Measurements from ENCODE around the gene GLI2. TPM values are rescaled to one million over a fixed set of nuclear protein-coding genes. Genes with fewer than 3 reads are reported as not detected.

The GLI2 gene
- total RNA-seq, 1 donor from 2014 or later = 1.8 TPM

DNA sequence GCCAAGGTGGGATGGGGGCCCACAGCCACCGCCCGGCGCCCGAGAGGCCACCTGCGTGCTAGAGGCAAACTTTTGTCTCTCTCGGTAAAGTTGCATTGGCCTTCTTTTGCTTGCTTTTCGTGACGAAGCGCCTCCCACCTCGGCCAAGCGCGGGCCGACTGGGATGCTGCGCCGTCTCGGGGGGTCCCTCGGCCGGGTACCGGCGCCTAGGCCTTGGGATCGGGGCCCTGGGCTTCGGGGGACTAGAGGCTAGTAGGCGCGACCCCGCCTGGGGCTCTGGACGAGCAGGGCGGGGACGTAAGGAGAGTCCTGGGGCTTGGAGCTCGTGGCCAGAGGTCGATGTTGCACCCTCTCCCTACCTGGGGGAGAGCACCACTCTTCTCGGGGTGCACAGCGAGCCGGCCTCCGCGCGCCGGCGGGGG, 545 bp downstream of the GLI2 start:
- DNase-seq (ENCODE audit: low spot score) = no peak

DNA sequence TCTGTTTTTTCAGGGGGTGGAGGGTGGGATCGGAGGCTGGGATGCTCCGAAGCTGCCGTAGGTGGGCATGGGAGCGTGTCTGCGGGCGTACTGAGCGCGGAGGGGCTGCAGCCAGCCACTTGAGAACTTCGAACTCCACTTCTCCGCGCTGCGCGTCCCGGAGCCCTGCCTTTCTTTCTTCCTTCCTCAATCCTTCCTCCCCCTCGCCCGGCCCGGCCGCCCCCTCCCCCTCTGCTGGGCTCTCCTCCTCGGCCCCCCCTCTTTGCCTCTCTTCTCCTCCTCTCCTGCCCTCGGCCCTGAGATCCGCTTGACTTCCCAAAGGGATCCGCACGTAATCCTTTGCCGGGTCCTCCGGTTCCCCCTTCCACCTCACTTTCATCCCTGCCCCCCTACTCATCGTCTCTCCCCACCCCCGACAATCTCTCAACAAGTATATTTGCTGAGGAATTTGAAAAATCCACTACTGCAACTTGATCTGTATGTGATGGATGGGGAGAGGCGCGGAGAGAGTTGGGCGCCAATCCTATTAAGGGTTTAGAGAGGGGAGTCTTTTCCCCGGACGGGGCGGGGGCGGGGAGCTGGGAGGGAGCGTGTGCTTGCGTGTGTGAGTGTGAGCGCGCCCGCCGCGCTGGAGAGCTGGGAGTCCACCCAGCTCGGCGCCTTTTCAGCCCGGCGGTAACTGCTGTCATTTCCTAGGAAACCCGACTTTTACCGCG, 1.1 kb downstream of the GLI2 start:
- intact Hi-C loops (cut with DNase I) = loop anchor here (5.0 kb wide), 4 partner anchors 91 to 336 kb away; no protein-coding TSS in a partner anchor
- no peak for DNase-seq (ENCODE audit: low spot score)

More for the DNA sequence above, 545 bp downstream of the GLI2 start:
- intact Hi-C loops (cut with DNase I) = loop anchor here (5.0 kb wide), 4 partner anchors 91 to 336 kb away; no protein-coding TSS in a partner anchor

DNA sequence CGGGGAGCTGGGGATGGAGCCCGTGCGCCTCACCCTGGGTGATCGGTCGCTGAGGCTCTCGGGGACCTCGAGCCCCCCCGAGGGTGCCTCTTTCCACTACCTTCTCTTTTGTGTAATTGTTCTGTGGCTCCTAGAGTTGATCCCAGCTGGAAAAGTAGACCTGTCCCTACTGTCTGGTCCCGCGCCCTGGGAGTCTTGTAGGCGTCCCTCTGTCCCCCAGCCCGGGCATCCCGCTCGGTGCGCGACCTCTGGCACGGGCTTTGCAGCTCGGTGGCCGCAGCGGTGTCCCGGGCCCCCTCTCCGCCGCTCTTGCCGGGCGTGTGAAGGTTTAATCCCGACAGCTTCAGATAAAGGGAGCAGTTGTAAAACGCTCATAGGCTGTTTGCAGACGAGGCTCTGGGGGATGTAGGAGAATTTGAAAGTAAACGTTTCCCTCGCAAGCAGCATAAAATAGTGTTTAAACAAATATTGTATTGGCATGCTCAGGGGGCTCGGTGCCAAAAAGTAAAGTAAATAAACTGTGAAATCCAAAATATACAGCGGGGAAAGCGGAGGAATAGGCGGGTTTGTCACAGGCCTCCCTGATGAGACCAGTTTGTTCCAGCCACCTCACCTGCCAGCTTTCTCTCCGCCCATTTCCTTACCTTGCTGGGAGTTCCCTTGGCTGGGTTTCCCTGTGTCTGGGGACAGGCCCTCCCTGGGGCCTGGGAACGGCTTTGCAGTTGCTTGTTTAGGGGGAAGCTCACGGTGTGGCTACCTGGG, 1.9 kb downstream of the GLI2 start:
- DNase-seq (ENCODE audit: low spot score) = no peak
- intact Hi-C loops (cut with DNase I) = loop anchor here (5.0 kb wide), 4 partner anchors 90 to 335 kb away; no protein-coding TSS in a partner anchor

DNA sequence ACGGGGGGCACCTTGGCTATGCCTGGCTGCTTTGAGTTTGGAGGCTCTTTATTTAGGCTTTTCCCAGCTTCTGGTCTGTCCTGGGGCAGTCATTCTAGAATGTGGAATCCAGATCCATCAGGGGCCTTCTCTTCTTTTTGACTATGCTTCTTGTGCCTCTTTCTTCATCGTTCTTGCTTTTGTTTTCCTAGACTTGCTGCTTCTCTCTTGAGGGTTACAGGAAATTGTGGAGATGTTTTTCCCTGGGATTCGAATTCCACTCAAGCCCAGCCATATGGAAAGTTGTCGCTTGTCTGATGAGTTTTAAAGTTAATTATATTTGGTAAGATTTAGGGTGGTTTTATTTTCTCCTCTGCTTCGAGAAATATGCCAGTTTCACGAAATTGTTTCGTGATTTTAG, 2.4 kb downstream of the GLI2 start:
- DNase-seq (ENCODE audit: low spot score) = no peak
- intact Hi-C loops (cut with DNase I) = loop anchor here (5.0 kb wide), 4 partner anchors 89 to 334 kb away; no protein-coding TSS in a partner anchor

DNA sequence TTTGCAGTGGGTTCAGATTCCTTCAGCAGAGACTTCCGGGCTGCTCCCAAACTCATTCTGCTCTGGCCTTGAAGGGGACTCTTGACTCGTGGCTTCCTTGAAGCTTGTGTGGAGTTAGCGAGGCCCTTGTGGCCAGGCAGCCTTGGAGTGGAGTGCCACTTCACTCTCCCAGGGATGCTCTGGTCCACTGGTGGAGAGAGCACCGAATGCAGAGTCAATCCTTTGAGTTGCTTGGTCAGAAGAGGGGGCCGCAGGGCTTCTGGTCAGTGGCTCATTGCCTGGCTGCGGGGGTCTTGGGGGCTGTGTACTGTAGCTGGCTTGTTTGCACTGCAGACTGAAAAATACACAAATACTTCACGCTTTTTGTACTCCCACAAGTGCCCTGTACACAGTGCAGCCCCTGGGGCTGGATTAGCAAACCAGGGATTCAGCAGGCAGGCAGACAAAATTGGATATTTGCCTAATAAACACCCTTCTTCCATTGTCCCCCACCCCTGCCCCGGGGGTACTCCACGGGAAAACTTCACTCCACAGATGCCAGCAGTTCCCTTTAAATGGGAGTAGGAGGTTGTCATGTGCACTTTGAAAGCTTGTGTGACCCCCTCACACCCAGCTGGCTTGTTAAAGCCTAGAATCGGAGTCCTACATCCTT, 3.2 kb downstream of the GLI2 start:
- DNase-seq (ENCODE audit: low spot score) = no peak
- intact Hi-C loops (cut with DNase I) = loop anchor here (5.0 kb wide), 4 partner anchors 88 to 333 kb away; no protein-coding TSS in a partner anchor

- DNase-seq (ENCODE audit: low spot score) = no peak
- intact Hi-C loops (cut with DNase I) = loop anchor here (5.0 kb wide), 4 partner anchors 88 to 333 kb away; no protein-coding TSS in a partner anchor
Observed at GRCh38 chr2:120739438-120740090, 3.9 kb downstream of the GLI2 start.

DNA sequence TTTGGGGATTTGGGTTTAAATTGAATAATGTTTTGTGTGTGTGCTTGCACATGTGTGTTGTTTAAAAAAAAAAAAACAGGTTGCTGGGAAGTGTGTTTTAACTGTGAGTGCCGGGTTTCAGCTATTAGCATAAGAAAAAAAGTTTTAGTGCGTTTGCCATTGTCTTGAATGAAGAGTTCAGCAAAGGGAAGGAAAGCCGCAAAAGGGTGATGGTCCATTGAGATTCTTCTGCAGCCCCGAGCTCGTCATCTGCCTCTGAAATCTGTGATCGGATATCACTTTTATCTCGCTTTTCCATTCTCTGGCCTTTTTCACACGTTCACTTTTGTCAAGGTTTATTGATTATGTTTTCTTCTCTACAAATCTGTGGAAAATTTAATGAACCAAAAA, 4.7 kb downstream of the GLI2 start:
- DNase-seq (ENCODE audit: low spot score) = no peak
- intact Hi-C loops (cut with DNase I) = no loop called here

GRCh38 chr2:120740765-120741524, 5.3 kb downstream of the GLI2 start:
- intact Hi-C loops (cut with DNase I) = no loop called here

DNA sequence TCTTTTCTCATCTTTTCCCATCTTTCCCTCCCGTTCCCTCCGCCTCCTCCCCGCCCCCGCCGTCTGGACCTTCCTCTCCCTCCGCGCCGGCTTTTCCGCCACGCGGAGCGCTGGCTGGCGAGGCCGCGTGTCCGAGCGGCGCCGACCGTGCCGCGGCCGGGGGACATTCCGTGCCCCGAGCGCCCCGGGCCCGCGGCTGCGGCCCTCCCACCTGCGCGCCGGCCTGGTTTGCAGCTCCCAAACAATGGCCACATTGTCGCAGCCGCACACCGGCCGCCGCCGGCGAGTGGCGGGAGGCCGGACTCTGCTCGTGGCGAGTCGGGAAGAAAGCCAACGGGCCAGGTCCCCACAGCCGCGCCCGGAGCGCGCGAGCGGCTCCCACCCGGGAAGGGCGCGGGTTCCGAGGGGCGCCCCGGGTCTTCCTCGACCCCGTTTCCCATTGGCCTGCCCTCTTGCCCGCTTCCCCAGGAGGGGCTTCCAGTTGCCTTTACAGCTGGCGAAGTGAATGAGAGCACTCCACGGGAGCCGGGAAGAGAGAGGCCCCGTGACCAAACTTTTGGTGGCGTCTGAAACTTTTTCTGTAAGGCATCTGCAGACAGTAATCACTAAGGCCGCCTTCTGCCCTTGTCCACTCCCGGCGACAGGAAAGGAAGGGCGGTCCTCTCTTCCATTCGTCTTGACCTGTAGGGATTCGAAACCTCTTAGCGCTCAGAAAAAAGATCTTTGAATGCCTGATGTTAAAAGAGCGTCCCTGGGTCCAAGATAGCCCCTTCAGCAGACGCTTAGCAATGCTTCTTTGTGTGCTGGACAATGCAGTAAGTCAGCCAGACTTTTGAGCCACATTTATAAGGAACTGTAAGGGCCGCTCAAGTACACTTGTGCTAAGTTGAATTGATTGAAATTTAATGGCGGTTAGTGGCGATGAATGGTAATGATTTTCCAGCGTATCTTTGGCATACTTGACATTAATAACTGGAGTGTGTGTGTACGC, 6.2 kb downstream of the GLI2 start:
- intact Hi-C loops (cut with DNase I) = no loop called here
- no peak for DNase-seq (ENCODE audit: low spot score)

More at GRCh38 chr2:120740765-120741524, 5.3 kb downstream of the GLI2 start:
- no peak for DNase-seq (ENCODE audit: low spot score)

- intact Hi-C loops (cut with DNase I) = no loop called here
- DNase-seq (ENCODE audit: low spot score) = no peak
Observed at GRCh38 chr2:120743657-120744056, 8.0 kb downstream of the GLI2 start.

DNA sequence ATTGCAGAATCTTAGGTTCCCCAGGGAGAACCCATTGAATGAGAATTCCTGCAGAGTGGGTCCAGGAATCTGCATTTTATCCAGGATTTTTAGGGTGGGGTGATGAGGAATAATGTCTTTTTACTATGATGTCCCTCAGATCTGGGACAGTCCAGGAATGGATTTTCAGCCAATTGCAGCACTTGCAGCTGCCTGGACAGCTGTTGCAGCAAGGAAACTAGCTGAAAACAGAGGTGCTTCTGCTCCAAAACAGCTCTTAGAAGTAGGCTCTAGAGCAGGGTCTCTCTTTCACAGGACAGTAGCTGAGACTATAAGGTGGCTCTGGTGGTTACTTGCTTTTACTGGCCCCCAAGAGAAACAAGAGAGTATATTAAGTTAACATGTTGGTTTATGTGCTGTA, 9.1 kb downstream of the GLI2 start:
- DNase-seq (ENCODE audit: low spot score) = no peak
- intact Hi-C loops (cut with DNase I) = no loop called here

DNA sequence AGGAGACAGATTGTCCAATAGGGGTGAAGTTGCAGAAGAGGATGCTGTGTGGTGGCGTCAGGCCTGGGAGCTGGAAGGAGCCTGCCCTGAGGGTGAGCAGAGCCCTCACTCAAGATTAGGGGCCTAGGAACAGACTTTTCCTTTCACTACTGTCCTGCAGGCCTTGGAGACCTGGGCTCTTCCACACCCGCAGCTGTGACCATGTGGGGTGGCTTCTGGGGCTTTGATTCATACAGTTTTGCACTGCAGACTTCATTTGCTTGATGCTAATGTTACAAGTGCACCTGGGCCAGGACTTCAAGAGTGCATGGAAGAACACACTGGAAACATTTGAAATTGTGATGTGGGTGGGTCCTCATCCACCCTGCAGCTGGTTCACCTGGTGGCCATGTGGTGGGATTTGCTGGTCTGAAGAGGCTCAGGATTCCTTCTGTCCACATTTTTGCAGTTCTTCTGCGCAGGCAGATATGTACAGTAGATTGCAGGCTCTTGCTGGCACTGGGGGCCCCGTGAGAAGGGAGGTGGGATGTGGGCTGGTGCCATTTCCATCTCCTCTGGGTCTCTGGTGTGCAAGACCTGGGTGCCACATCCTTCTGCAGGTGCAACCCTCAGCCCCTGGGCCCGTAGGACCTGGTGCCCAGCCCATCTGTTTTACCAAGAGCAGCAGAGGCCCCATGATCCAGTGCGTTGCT, 9.9 kb downstream of the GLI2 start:
- intact Hi-C loops (cut with DNase I) = no loop called here
- no peak for DNase-seq (ENCODE audit: low spot score)

DNA sequence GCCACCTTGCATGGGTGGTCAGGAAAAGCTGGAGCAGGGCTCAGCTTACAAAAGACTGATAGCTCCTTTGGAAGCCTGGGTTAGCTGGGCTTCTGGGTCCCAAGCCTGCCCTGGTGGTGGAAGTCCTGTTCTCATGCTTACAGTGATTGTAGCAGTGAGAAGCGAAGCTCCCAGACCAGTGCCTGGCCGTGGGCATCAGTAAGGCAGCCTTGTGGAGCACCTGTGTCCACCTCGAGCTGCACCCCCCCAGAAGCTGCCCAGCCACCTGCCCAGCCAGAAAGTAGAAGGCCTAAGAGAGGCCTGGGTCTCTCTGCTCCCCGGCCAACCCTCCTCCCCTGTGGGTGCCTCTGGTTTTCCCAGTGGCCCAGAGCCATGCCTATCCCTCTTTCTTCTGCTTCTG, 10.5 kb downstream of the GLI2 start:
- no peak for DNase-seq (ENCODE audit: low spot score)
- intact Hi-C loops (cut with DNase I) = no loop called here

- DNase-seq (ENCODE audit: low spot score) = no peak
- intact Hi-C loops (cut with DNase I) = no loop called here
Observed at GRCh38 chr2:120747281-120747680, 11.6 kb downstream of the GLI2 start.

DNA sequence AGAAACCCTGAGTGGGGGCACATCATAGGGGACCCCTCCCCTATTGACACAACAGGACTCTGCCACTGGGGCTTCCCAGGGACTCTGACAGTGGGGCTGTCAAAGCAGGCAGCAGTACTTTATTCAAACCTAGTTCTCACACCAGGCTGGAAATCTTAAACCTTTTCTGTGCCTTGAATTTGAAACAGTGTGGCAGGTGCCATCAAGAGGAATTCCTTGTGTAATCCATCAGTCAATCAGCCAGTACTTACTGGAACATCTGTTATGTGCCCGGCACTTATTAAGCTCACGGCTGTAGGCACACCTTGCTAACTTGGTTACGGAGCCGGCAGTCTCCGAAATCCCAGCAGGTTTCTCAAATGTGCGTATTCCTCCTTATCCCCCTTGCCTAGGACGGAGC, 12.0 kb downstream of the GLI2 start:
- intact Hi-C loops (cut with DNase I) = no loop called here
- DNase-seq (ENCODE audit: low spot score) = no peak

- no peak for DNase-seq (ENCODE audit: low spot score)
- intact Hi-C loops (cut with DNase I) = no loop called here
Observed at GRCh38 chr2:120748310-120748709, 12.6 kb downstream of the GLI2 start.

DNA sequence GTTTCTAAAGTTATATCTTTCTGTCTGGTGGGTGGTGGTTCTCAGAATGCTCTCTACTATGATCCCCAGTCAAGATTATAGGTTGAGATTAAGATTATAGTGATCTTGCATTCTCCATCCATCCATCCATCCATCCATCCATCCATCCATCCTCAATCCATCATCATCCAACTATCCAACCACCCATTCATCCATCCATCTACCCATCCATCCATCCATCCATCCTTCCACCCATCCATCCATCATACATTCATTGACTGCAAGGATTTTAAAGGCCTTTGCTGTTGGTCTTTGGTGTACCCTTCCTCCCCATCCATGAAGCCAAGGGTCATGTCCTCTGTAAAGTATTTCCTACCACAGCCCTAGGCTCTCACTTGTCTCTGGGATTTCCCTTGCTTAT, 13.1 kb downstream of the GLI2 start:
- intact Hi-C loops (cut with DNase I) = no loop called here
- no peak for DNase-seq (ENCODE audit: low spot score)
